Measurements from ENCODE around the gene TNFSF8.

GRCh38 chr9:114893221-114894010 lies 37.0 kb downstream of the TNFSF8 start:
- TF ChIP-seq POLR2A (IDR thresholded peaks at IDR 0.05) (no peak), CTCF (IDR thresholded peaks at IDR 0.05) (no peak), POLR2AphosphoS5 (IDR thresholded peaks at IDR 0.05) (peak in 1 of 4 donors; percentile 7), EP300 (IDR thresholded peaks at IDR 0.05) (no peak)

Data from sigmoid colon (tissue), 4 donors.